Measurements from ENCODE around the gene ALDH18A1.

DNA sequence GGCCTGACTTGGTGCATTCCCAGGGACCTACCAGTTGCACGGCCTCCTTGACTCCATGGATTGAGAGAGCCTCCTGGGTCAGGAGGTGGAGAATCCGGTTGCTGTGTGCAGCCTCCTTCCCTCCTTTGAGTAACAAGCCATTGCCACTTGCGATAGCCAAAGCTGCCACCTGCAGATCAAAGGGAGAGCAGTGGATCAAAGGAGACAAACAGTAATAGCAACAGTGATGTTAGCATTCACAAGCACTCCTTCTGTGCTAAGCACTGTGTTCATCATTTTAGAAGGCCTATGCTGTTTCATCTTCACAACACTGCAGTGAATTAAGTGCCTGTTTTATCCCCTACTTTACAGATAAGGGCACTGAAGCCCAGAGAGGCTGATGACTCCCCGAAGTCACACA is 40.1 kb downstream of the ALDH18A1 start:
- no peak for TF ChIP-seq EZH2 (IDR thresholded peaks at IDR 0.05; ENCODE audit: borderline replicate concordance, insufficient read depth, low read depth, low read length, poor library complexity, severe bottlenecking)
- TF ChIP-seq, protein P1, sequence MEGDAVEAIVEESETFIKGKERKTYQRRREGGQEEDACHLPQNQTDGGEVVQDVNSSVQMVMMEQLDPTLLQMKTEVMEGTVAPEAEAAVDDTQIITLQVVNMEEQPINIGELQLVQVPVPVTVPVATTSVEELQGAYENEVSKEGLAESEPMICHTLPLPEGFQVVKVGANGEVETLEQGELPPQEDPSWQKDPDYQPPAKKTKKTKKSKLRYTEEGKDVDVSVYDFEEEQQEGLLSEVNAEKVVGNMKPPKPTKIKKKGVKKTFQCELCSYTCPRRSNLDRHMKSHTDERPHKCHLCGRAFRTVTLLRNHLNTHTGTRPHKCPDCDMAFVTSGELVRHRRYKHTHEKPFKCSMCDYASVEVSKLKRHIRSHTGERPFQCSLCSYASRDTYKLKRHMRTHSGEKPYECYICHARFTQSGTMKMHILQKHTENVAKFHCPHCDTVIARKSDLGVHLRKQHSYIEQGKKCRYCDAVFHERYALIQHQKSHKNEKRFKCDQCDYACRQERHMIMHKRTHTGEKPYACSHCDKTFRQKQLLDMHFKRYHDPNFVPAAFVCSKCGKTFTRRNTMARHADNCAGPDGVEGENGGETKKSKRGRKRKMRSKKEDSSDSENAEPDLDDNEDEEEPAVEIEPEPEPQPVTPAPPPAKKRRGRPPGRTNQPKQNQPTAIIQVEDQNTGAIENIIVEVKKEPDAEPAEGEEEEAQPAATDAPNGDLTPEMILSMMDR (IDR thresholded peaks at IDR 0.05), result no peak

All from B cell (primary cell).